ENCODE data around the gene PXK.

GRCh38 chr3:58307639-58308215 is 25.0 kb upstream of the PXK start:
- TF ChIP-seq CTCF (IDR thresholded peaks at IDR 0.05): peak in 3 of 4 experiments; percentile 16 to 40 (median 31)
- TF ChIP-seq POLR2A (IDR thresholded peaks at IDR 0.05): no peak
